ENCODE data around the gene AP1S1.

DNA sequence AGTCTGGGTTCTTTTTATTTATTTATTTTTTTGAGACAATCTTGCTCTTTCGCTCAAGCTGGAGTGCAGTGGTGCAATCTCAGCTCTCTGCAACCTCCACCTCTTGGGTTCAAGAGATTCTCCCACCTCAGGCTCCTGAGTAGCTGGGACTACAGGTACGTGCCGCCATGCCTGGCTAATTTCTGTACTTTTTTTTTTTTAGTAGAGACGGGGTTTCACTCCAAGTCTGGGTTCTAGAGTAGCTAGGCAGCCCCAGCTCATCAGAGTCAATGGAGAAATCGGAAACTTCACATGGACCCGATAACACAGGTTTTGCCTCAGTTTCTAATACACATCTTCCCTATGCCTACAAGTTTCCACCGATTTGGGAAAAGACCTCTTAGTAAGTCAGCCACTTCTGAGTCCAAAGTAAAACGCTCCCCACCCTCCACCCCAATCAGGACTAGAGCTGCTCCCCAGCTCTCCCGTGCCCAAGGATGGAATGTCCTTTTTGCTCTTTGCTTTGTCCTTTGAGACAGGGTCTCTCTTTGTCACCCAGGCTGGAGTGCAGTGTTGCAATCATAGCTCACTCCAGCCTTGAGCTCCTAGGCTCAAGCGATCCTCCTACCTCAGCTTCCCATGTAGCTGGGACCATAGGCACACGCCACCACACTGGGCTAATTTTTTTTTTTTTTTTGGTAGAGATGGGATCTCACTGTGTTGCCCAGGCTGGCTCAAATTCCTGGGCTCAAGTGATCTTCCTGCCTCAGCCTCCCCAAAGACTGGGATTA lies 31.2 kb upstream of the AP1S1 start:
- TF ChIP-seq POLR2A (IDR thresholded peaks at IDR 0.05; ENCODE audit: low read length) (no peak), GATA1 (IDR thresholded peaks at IDR 0.05; ENCODE audit: low read depth, low read length) (no peak)
